Liver (tissue), 3 donors: ENCODE data around the gene MTARC2.

Source experiments
- CTCF ChIP-seq: fragments of 150-350 bp; IDR thresholded peaks from 2 replicates; pipeline ENCODE4 v1.5.1; 2017; ENCODE audit warnings: improper control_type of control experiment, low read depth, low read length; ENCODE audit not compliant: missing input control
- HNF4A ChIP-seq, 2 donors: conservative IDR thresholded peaks; 2 replicates each; pipeline ENCODE4 v1.6.1; 2016; ENCODE audit warnings: antibody characterized with exemption in 2 of 2, mild to moderate bottlenecking in 2 of 2
- JUND ChIP-seq, 2 donors: IDR thresholded peaks; 2 replicates each; pipeline ENCODE4 v1.6.1; 2016; ENCODE audit warnings: antibody characterized with exemption in 2 of 2
- MAX ChIP-seq: IDR thresholded peaks from 2 replicates; pipeline ENCODE4 v1.6.1; 2016; ENCODE audit warnings: antibody characterized with exemption
- RAD21 ChIP-seq, 2 donors: IDR thresholded peaks; 2 replicates each; pipeline ENCODE4 v1.6.1; 2016; ENCODE audit warnings: antibody characterized with exemption in 2 of 2, mild to moderate bottlenecking in 2 of 2
- ZBTB33 ChIP-seq: IDR thresholded peaks from 2 replicates; pipeline ENCODE4 v1.6.1; 2016; ENCODE audit warnings: antibody characterized with exemption
- TF ChIP-seq, protein P1 (sequence below): IDR thresholded peaks from 2 replicates; pipeline ENCODE4 v1.6.1; 2016; ENCODE audit warnings: antibody characterized with exemption, mild to moderate bottlenecking
- donor health status: healthy.
- donor health status: healthy.

DNA sequence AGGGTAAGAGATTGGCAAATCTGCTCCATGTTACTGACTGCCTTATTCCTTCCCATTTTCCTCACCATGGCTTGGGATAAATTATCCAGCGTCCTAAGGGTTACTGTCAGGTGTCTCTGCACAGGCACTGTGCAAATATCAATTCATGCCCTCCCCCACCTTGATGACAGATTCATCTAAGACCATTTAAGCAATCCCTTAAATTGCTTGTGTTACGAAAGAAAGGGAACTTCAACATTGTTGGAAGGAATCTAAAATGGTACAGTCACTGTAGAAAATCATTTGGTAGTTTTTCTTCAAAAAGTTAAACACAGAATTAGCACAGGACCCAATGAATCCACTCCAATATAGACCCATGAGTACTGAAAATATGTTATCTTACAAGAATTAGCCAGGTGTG lies 17.6 kb upstream of the MTARC2 start:
- no peak for TF ChIP-seq RAD21 (IDR thresholded peaks at IDR 0.05)
- TF ChIP-seq MAX, result no peak
- TF ChIP-seq ZBTB33, result no peak
- no peak for TF ChIP-seq CTCF
- no peak for TF ChIP-seq JUND (IDR thresholded peaks at IDR 0.05)
- TF ChIP-seq HNF4A (conservative IDR thresholded peaks at IDR 0.05), result no peak
- TF ChIP-seq, protein P1, sequence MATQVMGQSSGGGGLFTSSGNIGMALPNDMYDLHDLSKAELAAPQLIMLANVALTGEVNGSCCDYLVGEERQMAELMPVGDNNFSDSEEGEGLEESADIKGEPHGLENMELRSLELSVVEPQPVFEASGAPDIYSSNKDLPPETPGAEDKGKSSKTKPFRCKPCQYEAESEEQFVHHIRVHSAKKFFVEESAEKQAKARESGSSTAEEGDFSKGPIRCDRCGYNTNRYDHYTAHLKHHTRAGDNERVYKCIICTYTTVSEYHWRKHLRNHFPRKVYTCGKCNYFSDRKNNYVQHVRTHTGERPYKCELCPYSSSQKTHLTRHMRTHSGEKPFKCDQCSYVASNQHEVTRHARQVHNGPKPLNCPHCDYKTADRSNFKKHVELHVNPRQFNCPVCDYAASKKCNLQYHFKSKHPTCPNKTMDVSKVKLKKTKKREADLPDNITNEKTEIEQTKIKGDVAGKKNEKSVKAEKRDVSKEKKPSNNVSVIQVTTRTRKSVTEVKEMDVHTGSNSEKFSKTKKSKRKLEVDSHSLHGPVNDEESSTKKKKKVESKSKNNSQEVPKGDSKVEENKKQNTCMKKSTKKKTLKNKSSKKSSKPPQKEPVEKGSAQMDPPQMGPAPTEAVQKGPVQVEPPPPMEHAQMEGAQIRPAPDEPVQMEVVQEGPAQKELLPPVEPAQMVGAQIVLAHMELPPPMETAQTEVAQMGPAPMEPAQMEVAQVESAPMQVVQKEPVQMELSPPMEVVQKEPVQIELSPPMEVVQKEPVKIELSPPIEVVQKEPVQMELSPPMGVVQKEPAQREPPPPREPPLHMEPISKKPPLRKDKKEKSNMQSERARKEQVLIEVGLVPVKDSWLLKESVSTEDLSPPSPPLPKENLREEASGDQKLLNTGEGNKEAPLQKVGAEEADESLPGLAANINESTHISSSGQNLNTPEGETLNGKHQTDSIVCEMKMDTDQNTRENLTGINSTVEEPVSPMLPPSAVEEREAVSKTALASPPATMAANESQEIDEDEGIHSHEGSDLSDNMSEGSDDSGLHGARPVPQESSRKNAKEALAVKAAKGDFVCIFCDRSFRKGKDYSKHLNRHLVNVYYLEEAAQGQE, result no peak
